CD14-positive monocyte (primary cell): ENCODE results near the gene SLCO4A1. TPM values are rescaled to one million over a fixed set of nuclear protein-coding genes. Genes with fewer than 3 reads are reported as not detected.

Experiments
- DNase-seq, 3 donors: peaks; one replicate each; pipeline ENCODE4 v3.0.0-alpha.2; 2011 to 2022
- H2AFZ ChIP-seq: 2 replicates; pipeline ENCODE4 v1.6.0; 2012; ENCODE audit warnings: mild to moderate bottlenecking, low read depth, low read length, inconsistent platforms; ENCODE audit not compliant: insufficient read depth, poor library complexity, severe bottlenecking
- H3K27ac ChIP-seq, 2 donors: 1 replicate in 1 of 2; 2 replicates in 1 of 2; pipeline ENCODE4 v1.5.1; 2012 to 2013; ENCODE audit warnings: low read length in 2 of 2, control low read depth in 1 of 2, inconsistent platforms in 1 of 2, low read depth in 1 of 2, mild to moderate bottlenecking in 1 of 2
- H3K27me3 ChIP-seq, 2 donors: one replicate each; pipeline versions ENCODE4 v1.6.0 to v1.6.1; 2011 to 2013; ENCODE audit warnings: low read length in 2 of 2; ENCODE audit not compliant: control insufficient read depth in 2 of 2, insufficient read depth in 2 of 2
- H3K36me3 ChIP-seq, 2 donors: replicated peaks in 1 of 2; 1 replicate in 1 of 2; 2 replicates in 1 of 2; pipeline versions ENCODE4 v1.5.1 to v1.6.1; 2012 to 2013; ENCODE audit warnings: low read length in 2 of 2, control low read depth in 1 of 2, inconsistent platforms in 1 of 2, mild to moderate bottlenecking in 1 of 2; ENCODE audit not compliant: insufficient read depth in 2 of 2, control insufficient read depth in 1 of 2
- H3K4me1 ChIP-seq, 2 donors: 1 replicate in 1 of 2; 2 replicates in 1 of 2; pipeline versions ENCODE4 v1.5.1 to v1.6.1; 2012 to 2013; ENCODE audit warnings: low read length in 2 of 2, control low read depth in 1 of 2, inconsistent platforms in 1 of 2, mild to moderate bottlenecking in 1 of 2, moderate library complexity in 1 of 2; ENCODE audit not compliant: insufficient read depth in 2 of 2, control insufficient read depth in 1 of 2
- H3K4me2 ChIP-seq: replicated peaks from 2 replicates; pipeline ENCODE3; 2012; ENCODE audit warnings: low read length, moderate library complexity, mild to moderate bottlenecking; ENCODE audit not compliant: poor library complexity, severe bottlenecking; ENCODE audit errors: extremely low read depth
- H3K4me3 ChIP-seq, 3 experiments: fragments of 200-600 bp in 1 of 3; sonication (generic) in 1 of 3; replicated peaks in 1 of 3; 1 replicate in 2 of 3; 2 replicates in 1 of 3; pipeline ENCODE4 v1.5.1; 2011 to 2013; ENCODE audit warnings: low read length in 3 of 3, mild to moderate bottlenecking in 3 of 3, control low read depth in 2 of 3, low read depth in 2 of 3, inconsistent platforms in 1 of 3, moderate library complexity in 1 of 3
- H3K79me2 ChIP-seq: 2 replicates; pipeline ENCODE4 v1.6.0; 2012; ENCODE audit warnings: mild to moderate bottlenecking, control low read depth, inconsistent platforms, low read length, moderate library complexity; ENCODE audit not compliant: insufficient read depth
- H3K9ac ChIP-seq: 2 replicates; pipeline ENCODE4 v1.6.0; 2017; ENCODE audit warnings: low read length, mild to moderate bottlenecking; ENCODE audit not compliant: insufficient read depth, poor library complexity, severe bottlenecking
- H3K9me3 ChIP-seq, 2 donors: replicated peaks in 1 of 2; 1 replicate in 1 of 2; 2 replicates in 1 of 2; pipeline versions ENCODE4 v1.5.1 to v1.6.1; 2012 to 2013; ENCODE audit warnings: low read length in 2 of 2, control low read depth in 1 of 2; ENCODE audit not compliant: control insufficient read depth in 1 of 2, insufficient read depth in 1 of 2
- H4K20me1 ChIP-seq: 2 replicates; pipeline ENCODE4 v1.6.0; 2012; ENCODE audit warnings: mild to moderate bottlenecking, low read length, control low read depth, moderate library complexity; ENCODE audit not compliant: insufficient read depth
- H3K27ac Mint-ChIP-seq, 7 donors: one replicate each; pipeline ENCODE4 v1.8.0; 2020; ENCODE audit warnings: mild to moderate bottlenecking in 7 of 7, mixed read lengths in 7 of 7, moderate library complexity in 6 of 7, inconsistent platforms in 2 of 7
- H3K27me3 Mint-ChIP-seq, 3 donors: one replicate each; pipeline ENCODE4 v1.8.0; 2021 to 2022; ENCODE audit warnings: low read depth in 3 of 3, mild to moderate bottlenecking in 3 of 3, mixed read lengths in 3 of 3, moderate library complexity in 3 of 3, inconsistent platforms in 1 of 3
- H3K36me3 Mint-ChIP-seq, 2 donors: one replicate each; pipeline ENCODE4 v1.8.0; 2020; ENCODE audit warnings: mixed read lengths in 2 of 2, inconsistent platforms in 1 of 2, mild to moderate bottlenecking in 1 of 2
- H3K4me1 Mint-ChIP-seq: one replicate; pipeline ENCODE4 v1.8.0; 2020; ENCODE audit warnings: mild to moderate bottlenecking, mixed read lengths
- H3K4me3 Mint-ChIP-seq, 2 donors: one replicate each; pipeline ENCODE4 v1.8.0; 2020; ENCODE audit warnings: mild to moderate bottlenecking in 2 of 2, mixed read lengths in 2 of 2, moderate library complexity in 1 of 2
- H3K9me3 Mint-ChIP-seq, 7 donors: one replicate each; pipeline ENCODE4 v1.8.0; 2020 to 2022; ENCODE audit warnings: mixed read lengths in 7 of 7, mild to moderate bottlenecking in 6 of 7, moderate library complexity in 6 of 7, inconsistent platforms in 2 of 7
- WGBS: methylation state at CpG from one replicate; pipeline ENCODE4 v1.1.5; 2013; ENCODE audit warnings: missing lambda C conversion rate; ENCODE audit not compliant: insufficient coverage; 5-methylcytosine and 5-hydroxymethylcytosine counted together
- intact Hi-C, 2 donors: fragments of 100-400 bp; cut with micrococcal nuclease; formaldehyde crosslinking; loops; one replicate each; pipeline versions ENCODE4 v1.15.0 to v1.15.1; 2023
- polyA plus RNA-seq, 3 donors: library from polyadenylated mRNA; depleted of rRNA in 1 of 3; unstranded in 2 of 3; stranded (reverse) in 1 of 3; fragments of 300-500 nt in 2 of 3; fragments of >200 nt in 1 of 3; fragmentation: Illumina TruSeq in 2 of 3; gene quantifications; 1 replicate in 2 of 3; 2 replicates in 1 of 3; pipeline ENCODE4 v1.2.3, GENCODE V29; 2012 to 2021
- TF ChIP-seq, protein P1 (sequence below): fragments of 200-600 bp; IDR thresholded peaks from one replicate; pipeline ENCODE4 v1.8.0; 2022; ENCODE audit warnings: antibody characterized with exemption, mild to moderate bottlenecking

The SLCO4A1 gene
- polyA plus RNA-seq, 3 donors = 0.05 to 0.42 (median 0.26) TPM

DNA sequence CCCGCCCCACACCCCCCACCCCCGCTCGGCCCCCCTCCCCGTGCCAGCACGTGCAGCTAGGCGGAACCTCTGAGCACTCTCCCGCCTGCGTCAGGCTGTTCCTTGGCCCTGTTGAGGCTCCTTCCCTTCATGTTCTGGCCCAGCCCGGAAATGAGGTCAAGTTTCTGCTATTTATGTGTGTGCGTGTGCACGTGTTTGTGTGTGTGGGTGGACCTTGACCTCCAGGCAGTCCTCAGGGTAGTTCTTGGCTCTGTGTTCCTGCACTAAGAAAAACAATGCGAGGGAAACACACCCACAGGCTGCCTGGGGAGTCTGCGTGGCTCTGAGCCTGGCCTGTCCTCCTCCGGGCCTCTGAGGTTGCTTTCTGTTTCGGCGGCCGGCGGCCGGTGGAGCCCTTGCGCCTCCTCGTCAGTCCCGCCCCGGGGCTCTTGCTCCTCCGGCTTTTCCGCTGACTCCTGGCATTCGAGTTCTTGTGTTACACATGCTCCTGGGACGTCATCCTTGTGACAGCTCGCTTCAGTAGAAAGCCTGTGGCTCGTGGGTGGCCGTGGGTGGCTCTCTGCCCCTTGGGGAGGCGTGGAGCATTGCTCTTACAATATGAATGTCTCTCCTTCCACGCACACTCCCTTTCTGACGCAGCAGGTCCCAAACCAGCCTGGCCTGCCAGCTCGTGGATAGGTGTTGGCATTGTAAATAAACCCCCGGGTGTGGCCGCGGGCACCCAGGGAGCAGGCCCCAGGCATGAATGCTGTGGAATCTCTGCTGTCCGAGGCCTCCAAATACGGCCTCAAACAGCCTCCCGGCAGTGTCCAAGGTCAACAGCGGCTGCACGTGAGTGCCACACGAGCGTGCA, 10.0 kb downstream of the SLCO4A1 start:
- Histone ChIP-seq H3K27ac (peak overlapping the region; percentile 94 to 96), H4K20me1 (no peaks in the 10 kb centered on the region), H3K4me2 (peak overlapping the region; percentile 67), H3K4me1 (peaks cover 24 to 29% of the 10 kb centered on the region in 2 donors), H3K27me3 (no peaks in the 10 kb centered on the region), H3K9ac (peak overlapping the region; percentile 79), H3K36me3 (no peaks in the 10 kb centered on the region), H2AFZ (peak overlapping the region; percentile 63), H3K79me2 (peaks cover 4% of the 10 kb centered on the region), H3K4me3 (peak overlapping the region in 2 of 3 experiments; percentile 15 to 57), H3K9me3 (no peaks in the 10 kb centered on the region)
- H3K36me3 Mint-ChIP-seq = peaks cover 3 to 11% of the 10 kb centered on the region in 2 donors
- peak; percentile 89 to 95 (median 93) for DNase-seq
- H3K27ac Mint-ChIP-seq = peak overlapping the region; percentile 95 to 98 (median 97)
- H3K4me3 Mint-ChIP-seq = peak overlapping the region; percentile 59 to 82
- H3K27me3 Mint-ChIP-seq = peaks cover 0 to 9% (median 2%) of the 10 kb centered on the region in 3 donors
- H3K4me1 Mint-ChIP-seq = peaks cover 30% of the 10 kb centered on the region
- H3K9me3 Mint-ChIP-seq = no peaks in the 10 kb centered on the region
- TF ChIP-seq, protein P1, sequence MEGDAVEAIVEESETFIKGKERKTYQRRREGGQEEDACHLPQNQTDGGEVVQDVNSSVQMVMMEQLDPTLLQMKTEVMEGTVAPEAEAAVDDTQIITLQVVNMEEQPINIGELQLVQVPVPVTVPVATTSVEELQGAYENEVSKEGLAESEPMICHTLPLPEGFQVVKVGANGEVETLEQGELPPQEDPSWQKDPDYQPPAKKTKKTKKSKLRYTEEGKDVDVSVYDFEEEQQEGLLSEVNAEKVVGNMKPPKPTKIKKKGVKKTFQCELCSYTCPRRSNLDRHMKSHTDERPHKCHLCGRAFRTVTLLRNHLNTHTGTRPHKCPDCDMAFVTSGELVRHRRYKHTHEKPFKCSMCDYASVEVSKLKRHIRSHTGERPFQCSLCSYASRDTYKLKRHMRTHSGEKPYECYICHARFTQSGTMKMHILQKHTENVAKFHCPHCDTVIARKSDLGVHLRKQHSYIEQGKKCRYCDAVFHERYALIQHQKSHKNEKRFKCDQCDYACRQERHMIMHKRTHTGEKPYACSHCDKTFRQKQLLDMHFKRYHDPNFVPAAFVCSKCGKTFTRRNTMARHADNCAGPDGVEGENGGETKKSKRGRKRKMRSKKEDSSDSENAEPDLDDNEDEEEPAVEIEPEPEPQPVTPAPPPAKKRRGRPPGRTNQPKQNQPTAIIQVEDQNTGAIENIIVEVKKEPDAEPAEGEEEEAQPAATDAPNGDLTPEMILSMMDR = peak; percentile 27
- intact Hi-C loops = loop anchor here in 1 of 2 donors (10.0 kb wide), 1 partner anchor 47 kb away; no protein-coding TSS in a partner anchor
- WGBS = 46% methylated on average over 27 of the region's 44 CpGs

DNA sequence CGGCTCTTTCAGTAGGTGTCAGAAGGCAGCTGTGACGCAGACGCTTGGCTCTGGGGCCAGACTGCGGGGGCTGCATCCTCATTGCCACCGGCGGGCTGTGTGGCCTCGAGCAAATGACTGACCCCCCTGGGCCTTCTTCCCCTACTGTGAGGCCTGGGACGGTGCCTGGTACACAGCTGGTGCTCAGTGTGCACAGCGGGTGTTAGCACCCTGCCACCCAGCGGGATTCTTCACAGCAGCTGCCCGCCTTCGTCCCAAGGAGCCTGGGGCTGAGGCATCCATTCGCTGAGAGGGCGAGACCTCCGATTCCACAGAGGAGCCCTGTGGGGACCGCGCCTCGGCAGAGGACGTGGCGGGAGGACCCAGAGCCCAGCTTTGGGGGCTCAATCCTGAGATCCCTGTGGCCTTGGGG, 10.6 kb downstream of the SLCO4A1 start:
- Mint-ChIP-seq H3K4me1 (peaks cover 32% of the 10 kb centered on the region), H3K9me3 (no peaks in the 10 kb centered on the region), H3K27ac (peak overlapping the region; percentile 95 to 98 (median 97)), H3K36me3 (peaks cover 3 to 11% of the 10 kb centered on the region in 2 donors), H3K27me3 (peaks cover 0 to 9% (median 2%) of the 10 kb centered on the region in 3 donors), H3K4me3 (no peak overlapping the region)
- H3K27me3 ChIP-seq = no peaks in the 10 kb centered on the region
- peak overlapping the region; percentile 94 to 96 for H3K27ac ChIP-seq
- peak overlapping the region; percentile 67 for H3K4me2 ChIP-seq
- DNase-seq = no peak
- H4K20me1 ChIP-seq = no peaks in the 10 kb centered on the region
- 95% methylated on average over 20 of the region's 20 CpGs for WGBS
- no peaks in the 10 kb centered on the region for H3K9me3 ChIP-seq
- H3K79me2 ChIP-seq = peaks cover 4% of the 10 kb centered on the region
- intact Hi-C loops = loop anchor here in 1 of 2 donors (10.0 kb wide), 1 partner anchor 48 kb away; no protein-coding TSS in a partner anchor
- H3K4me1 ChIP-seq = peaks cover 24 to 29% of the 10 kb centered on the region in 2 donors
- H3K9ac ChIP-seq = peak overlapping the region; percentile 79
- no peaks in the 10 kb centered on the region for H3K36me3 ChIP-seq
- H3K4me3 ChIP-seq = peak overlapping the region in 2 of 3 experiments; percentile 15 to 57
- TF ChIP-seq, protein P1 = no peak
- peak overlapping the region; percentile 63 for H2AFZ ChIP-seq
